GM21390 (cell line): ENCODE results near the gene CSNK2B.

Source experiments
- ATAC-seq: cut with Tn5 transposase; IDR thresholded peaks from one replicate; pipeline ENCODE4 v1.9.1; 2021; ENCODE audit not compliant: unreplicated experiment

CSNK2B gene

DNA sequence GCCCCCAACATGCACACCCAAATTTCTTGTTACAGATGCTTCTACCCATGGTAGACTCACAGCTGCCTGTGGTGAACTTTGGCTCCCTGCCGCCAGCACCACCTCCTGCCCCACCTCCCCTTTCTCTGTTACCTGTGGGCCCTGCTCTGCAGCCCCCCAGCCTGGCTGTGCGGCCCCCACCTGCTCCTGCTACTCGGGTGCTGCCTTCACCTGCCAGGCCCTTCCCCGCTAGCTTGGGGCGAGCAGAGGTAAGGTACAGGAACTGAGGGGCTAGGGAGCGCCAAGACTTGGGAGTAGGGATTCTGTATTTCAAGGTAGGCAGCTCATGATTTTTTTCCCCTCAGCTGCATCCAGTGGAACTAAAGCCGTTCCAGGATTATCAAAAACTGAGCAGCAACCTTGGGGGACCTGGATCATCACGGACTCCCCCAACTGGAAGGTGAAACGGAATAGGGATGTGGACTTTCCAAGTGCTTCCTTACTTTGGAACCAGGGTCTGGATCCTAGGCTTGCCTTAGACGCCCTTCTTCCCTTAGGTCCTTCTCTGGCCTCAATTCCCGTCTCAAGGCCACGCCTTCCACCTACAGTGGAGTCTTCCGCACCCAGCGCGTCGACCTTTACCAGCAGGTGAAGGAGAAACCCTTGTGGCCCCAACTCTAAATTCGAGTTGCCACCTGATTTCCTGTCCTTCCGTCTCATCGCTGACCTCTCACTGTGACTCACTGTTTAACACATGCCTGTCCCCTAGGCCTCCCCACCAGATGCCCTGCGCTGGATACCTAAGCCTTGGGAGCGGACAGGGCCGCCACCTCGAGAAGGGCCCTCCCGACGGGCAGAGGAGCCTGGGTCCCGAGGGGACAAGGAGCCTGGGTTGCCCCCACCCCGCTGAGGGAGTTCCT, 28.9 kb upstream of the CSNK2B start:
- ATAC-seq = no peak

DNA sequence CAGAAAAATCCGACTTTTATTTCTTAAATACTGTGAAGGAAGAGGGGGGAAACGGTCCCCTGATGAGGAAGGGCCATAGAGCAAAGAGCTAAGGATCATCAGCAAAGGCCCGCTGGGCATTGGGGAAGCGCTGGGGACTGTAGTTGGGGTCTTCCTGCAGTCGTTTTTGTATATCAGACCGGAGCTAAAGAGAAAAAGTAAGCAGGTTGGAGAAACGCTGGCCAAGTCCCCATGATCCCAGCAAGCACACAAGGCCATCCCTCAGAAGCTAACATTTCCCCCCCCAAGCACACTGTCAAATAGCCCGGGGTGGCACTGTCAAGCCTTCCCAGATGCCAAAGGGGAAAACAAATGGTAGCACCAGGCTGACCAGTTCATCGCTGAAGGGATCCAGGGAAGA, 26.8 kb upstream of the CSNK2B start:
- no peak for ATAC-seq

DNA sequence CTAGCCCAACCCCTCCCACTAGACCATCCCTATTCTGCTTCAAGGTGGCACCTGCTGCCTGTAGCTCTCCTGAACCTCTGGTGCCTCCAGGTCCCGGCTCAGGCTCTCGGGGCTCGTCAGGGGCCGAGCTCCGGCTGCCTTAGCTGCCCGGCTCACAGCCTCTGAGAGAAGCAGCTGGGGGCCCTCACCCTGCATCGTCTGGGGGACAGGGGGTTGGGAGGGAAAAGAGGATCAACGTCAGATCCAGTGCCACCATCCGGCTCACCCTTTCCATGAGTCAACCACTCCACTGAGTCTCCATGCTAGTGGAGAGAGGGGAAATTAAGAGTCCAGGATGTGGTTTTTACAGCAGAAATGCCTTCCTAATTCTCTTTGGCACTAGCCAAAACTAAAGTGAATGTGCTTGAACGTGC, 26.4 kb upstream of the CSNK2B start:
- no peak for ATAC-seq

DNA sequence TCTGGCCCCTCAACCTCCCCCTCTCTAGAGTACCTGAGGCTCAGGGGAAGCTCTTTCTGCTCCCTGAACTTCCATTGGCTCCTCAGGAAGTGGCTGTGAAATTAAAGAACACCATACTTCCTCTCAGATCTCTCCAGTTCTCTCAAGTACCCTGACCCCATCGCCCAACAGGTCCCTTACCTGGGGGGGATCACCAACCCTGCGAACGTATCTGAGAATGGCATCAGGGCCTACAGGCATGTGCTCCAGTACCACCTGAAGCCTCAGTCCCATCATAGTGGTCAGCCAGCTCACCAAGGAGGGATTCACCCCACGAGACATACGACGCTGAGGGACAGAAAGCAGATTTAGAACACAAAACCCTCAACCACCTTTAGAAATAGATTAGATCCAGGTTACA, 25.3 kb upstream of the CSNK2B start:
- ATAC-seq = no peak

DNA sequence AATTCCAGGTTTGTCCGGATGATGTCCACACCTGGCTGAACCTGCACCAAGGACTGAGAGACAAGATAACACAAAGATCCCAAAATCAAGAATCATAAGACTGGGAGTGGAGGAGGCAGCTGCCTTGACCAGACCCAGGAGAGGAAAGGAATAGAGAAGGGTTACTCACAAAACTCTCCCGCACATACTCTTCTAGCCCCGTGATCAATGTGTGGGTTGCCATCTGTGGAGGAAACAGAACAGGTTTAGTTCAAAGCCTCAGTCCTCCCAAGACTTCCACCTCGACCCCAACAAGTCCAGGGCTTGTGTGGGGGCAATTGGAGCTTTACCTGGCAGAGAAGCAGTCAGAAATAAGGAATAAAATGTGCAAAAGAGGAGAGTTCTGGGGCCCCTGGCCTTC, 24.5 kb upstream of the CSNK2B start:
- no peak for ATAC-seq

DNA sequence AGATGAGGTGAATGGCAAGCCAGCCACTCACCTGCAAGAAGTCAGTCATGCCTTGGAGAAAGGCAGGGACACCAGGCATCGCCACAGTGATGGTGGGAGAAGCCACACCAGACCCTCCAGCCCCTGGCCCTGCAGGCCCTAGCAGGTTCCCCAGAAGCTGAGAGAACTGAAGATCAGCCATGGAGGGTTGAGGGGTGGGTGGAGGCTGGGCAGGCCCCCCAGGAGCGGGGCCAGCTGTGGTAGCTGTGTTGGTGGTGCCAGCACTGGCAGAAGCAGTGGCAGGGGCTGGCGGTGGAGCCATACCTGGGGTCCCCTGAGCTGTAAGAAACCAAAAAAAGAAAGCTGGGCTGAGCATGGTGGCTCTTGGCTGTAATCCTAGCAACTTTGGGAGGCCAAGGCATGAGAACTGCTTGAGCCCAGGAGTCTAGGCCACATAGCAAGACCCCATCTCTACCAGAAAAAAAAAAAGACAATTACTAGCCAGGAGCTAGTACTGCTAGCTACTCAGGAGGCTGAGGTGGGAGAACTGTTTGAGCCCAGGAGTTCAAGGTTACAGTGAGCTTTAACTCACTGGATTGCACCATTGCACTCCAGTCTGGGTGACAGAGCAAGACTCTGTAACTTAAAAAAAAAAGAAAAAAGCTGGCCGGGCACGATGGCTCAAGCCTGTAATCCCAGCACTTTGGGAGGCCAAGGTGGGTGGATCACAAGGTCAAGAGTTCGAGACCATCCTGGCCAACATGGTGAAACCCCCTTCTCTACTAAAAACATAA, 22.9 kb upstream of the CSNK2B start:
- no peak for ATAC-seq

DNA sequence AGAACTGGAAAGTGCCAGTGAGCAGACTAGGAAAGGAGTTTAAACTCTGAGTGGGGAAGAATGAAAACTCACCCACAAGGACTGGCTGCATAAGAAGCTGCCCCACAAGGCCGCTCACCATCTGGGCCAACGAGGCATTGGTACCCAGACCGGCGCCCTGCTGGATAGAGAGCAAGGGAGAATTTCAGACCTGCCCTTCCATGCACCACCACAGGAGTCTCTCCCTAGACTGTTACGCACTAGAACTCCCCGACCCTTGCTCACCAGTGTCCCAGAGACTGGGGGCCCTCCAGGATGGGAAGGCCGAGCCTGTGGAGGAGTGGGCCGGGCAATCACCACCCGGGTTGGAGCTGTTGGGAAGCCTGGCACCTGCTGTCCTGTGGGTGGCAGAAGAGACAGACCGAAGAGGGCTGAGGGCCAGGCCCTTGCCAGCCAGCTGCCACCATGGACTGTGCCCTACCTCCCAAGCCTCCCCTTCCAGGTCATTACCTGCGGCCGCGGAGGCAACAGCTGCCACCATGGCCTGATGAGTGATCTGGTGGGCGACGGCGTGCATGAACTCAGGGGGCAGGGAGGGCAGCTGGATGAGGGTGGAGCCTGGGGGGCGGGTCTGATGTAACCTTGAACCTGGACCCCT, 21.9 kb upstream of the CSNK2B start:
- no peak for ATAC-seq

DNA sequence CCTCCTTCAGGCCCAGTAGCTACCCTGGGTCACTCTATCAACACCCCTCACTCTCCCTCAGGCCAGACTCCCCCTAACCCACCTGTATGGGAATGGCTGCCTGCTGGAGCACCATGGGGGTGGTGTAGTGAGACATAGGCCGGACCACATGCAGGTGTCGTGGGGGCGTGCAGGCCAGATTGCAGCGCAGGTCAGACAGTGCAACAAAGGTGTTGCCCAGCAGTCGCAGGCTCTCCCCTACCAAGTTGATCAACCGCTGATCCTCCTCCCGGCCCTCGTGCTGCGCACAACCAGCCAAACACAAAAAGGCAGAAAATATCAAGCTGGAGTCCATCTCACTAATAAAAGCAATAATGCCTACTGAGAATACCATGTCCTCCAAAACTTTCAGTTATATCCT, 20.6 kb upstream of the CSNK2B start:
- ATAC-seq = no peak

DNA sequence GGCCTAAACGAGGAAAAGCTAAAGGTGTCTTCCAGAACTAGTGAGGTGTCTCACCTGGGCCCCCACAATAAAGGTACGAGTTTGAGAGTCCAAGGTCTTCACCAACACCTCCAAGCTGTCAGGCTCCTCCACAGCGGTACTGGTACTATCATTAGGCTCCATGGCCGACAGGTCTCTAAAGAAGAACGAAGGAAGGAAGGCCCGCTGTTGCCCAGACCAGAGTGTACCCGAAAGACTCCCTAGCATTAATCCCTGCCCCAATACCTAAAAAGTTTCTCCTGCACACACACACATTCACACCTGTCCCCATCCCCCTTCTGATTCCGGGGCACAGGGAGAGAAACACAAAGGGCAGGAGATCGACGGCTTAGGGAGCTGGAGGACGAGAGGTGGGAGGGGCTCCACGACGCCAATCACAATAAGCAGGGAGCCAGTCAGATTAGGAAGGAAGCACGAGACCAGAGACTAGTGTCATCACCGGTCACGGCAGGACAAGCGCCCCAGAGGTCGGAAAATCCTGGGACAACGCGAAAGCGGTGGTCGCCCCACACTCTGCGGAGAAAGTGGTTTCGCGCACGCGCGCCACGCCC, 14.2 kb upstream of the CSNK2B start:
- peak; percentile 34 for ATAC-seq

DNA sequence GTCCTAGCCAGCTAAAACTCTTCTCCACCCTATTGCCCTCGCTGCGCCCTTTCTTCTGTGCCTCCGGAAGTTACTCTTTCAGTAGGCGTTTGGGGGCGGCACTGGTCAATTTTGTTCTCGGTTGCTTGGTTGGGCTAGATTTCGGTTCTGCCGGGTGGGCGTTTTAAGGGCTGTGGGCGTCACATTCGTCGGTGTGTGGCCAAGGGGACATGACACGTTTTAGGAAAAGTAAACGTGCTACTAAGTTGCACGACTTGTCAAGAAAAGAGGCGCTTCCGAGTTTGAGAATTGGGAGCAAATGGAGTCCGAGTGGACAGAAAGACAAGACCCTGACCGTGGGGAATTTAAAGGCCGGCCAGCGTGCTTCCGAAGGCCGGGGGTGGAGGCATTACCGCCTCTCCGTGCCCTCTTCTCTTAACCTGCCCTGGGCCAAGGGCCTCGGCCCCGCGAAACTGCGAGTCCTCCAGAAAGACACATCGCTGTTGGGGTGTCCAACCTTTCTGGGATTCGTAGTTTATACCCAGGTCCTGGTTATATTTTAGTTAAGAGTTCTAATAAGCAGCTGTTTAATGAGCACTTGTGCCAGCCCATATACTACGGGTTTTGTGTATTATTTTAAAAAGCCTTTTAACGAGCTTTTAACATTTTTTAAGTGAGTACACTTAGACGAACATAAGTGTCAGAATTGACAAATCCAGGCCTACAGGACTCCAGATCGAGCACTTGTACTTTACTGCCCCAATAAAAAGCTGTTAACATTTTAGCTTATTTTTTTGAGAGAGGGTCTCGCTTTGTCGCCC, 12.8 kb upstream of the CSNK2B start:
- peak; percentile 41 for ATAC-seq

DNA sequence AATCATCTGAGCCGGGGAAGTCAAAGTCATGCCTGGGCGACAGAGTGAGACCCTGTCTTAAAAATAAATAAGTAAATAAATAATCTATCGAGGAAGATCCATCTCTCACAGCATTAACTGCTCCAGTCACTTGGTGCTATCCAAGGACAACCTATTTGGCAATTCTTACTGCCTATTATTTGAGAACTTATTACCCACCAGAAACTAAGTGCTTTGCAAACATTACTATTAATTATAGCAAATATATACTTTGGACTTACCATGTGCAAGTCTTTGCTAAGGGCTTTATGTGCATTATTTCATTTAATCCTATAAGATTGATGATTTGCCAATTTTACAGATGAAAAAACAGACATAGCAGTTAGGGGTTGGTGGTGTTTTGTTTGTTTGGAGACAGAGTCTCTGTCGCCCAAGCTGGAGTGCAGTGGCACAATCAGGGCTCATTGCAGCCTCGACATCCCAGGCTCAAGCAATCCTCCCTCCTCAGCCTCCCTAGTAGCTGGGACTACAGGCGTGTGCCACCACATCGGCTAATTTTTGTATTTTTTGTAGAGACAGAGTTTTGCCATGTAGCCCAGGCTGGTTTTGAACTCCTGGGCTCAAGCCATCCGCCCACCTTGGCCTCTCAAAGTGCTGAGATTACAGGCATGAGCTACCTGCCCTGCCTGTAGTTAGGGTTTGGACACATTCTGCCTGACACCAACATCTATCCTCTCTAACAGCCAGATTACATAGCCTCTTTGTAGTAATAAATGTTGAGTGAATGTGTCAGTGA, 11.1 kb upstream of the CSNK2B start:
- no peak for ATAC-seq

DNA sequence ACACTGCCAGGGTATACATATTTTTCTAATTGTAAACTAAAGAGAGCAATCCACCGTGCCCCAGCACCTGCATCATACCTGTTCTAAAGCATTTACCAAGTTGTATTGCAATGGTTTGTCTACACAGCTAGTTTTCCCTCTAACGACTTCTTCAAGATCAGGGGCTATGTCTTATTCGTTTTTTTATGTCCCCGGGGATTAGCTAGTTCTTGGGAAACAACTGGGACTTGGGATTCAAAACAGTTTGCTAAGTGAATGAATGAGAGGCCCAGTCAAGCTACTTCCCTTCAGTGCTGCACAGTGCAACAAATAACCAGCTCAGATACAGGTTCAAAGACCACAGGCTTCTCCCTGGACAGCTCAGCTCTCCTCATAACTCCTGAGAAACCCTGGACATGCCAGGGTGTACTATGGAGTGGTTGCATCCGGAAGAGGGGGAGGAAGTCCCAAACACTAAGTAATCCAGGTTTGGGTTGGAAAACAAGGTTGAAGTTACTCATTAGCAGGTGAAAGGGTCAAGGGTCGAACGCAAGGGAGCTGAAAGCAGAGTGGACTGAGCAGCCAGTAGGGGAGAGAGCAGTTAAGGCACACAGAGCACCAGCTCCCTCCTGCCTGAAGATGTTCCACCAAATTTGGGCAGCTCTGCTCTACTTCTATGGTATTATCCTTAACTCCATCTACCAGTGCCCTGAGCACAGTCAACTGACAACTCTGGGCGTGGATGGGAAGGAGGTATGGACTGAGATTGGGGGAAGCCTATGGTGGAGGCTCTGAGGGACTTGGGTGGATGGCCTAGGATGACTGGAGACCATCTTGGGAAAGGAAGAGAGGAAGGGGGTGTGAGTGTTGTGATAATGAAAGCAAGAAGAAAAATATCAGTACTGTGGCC, 10.3 kb upstream of the CSNK2B start, which contains the start of gene APOM:
TSS of gene APOM (plus strand) at position 546 of the 889 bp plus-strand sequence. CDS start at position 619, 73 bp downstream.
- ATAC-seq = no peak

DNA sequence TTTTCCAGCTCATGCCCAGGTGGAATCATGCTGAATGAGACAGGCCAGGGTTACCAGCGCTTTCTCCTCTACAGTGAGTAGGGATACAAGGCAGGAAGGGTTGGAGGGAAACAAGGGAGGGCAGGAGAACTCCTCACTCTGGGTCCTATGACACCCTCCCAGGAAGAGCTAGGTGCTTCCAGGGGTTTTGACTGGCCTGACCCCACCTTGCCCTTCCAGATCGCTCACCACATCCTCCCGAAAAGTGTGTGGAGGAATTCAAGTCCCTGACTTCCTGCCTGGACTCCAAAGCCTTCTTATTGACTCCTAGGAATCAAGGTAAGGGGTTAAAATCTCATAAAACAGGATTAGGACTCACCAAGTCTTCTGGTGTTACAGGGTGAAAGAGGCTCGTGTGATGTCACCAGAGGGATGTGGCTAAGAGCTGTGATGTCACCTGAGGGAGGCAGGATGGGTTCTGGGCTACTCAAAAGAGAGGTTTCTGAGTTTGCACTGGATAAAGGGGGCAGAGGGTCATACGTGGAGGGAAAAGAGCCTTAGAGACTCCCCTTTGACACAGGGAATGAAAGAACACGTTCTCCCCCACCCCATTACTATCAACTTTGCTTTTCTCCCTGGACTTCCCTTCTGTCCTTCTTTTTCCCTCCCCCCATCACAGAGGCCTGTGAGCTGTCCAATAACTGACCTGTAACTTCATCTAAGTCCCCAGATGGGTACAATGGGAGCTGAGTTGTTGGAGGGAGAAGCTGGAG, 8.3 kb upstream of the CSNK2B start:
- no peak for ATAC-seq

DNA sequence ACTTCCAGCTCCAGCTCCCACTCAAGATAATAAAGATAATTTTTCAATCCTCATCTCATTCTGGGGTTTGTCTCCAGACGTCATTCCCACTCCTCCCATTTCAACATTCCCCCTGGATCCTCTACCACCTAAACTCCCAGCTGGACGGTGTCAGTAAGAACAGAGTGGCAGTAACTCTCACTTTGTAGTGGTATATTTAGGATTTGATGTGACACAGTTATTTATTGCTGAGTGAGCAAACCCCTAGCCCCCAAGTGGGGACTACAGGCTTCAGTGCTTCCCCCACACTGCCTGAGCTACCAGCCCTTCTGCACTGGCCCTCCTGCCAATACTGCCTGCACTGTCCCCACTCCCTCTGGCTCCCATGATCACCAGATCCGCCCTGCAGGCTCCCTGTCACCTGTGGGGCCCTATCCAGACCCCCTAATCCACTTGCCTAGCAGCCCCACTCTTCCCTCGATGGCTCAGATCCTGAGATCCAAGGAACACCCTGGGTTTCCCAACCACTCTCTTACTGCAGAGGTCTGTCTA, 7.7 kb upstream of the CSNK2B start:
- ATAC-seq = no peak

DNA sequence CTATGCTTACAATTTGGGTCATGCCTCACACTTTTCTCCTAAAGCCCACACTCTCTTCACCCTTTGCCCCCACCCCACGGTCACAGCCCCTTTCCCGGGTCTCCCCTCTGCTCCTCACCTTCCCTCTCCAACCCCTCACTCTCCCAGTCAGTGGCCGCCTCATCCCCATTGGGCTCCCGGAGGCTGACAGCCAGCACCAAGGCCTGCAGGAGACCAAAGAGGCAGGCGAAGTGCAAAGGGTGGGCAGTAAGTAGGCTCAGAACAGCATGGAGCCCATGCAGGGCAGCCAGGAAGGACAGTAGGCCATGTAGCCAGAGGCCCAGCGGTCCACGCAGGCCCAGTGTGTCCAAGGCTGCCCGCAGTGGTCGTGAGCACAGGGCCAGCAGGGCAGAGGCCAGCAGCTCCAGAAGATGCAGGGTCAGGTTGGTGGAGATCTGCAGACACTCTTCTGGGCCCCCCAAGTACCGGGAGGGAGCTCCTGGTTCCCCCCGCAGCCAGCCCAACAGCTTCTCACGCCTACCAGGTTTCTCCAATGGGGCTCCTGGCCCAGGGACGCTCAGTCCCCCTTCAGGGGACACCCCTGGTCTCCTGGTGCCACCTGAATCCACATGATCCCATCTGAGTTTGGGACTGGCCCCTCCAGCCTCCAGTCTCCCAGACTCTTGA, 6.8 kb upstream of the CSNK2B start:
- no peak for ATAC-seq

DNA sequence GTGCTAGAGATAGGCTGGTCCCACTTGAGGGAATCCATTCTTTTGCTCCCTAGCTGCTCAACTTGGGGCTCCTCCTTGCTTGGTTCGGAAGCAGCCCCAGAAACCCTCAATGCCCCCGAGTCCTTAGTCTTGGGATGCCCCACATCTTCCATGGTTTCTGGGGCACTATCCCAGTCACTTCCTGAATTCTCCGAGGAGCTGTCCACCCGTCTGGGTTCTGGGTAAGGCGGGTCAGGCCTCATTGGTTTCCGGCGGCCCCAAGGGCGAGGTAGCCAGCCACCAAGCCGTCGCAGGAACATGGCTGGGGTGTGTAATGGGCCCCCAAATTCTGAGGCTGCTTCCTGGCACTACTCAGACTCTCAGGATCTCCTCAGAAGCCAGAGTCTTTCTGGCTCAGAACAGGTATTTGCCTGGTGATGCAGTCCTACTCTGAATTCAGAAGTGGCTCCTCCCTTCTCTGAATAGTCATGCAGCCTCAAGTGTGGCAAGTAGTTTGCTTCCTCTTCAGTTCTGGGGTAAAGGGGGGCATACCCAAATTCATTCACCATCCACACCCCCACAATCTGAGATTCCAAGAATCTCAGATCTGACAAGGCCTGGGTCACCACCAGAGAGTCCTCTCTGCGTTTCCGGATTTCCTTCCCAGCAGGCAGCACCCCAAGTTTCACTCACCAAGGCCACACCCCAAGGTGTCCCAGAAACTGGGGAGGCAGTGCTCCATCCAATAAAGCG, 6.1 kb upstream of the CSNK2B start:
- ATAC-seq = no peak
